ENCODE measurements around the gene DEFB108B.
A peak's percentile ranks its signal among the peaks of the same experiment; 100 is the strongest.
"Not testable (repeated sequence)": the region's sequence is repeated elsewhere in the genome, so short reads cannot be mapped to it uniquely, and the experiment has no call there.

DEFB108B gene

GRCh38 chr11:71821539-71821938, 11.5 kb upstream of the DEFB108B start:
- not testable (repeated sequence) for DNase-seq

- not testable (repeated sequence) for DNase-seq
Measured at GRCh38 chr11:71829247-71829646, 3.8 kb upstream of the DEFB108B start.

GRCh38 chr11:71829686-71830085, 3.3 kb upstream of the DEFB108B start:
- DNase-seq, result not testable (repeated sequence)

- not testable (repeated sequence) for DNase-seq
Measured at GRCh38 chr11:71842720-71843119, 9.7 kb downstream of the DEFB108B start.

DNA sequence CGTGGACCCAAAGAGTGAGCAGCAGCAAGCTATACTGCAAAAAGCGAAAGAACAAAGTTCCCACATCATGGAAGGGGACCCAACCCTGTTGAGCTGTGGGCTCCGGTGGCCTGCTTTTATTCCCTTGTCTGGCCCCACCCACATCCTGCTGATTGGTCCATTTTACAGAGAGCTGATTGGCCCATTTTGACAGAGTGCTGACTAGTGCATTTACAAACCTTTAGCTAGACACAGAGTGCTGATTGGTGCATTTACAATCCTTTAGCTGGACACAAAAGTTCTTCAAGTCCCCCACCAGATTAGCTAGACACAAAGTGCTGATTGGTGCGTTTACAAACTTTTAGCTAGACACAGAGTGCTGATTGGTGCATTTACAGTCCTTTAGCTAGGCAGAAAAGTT, 10.4 kb downstream of the DEFB108B start:
- DNase-seq, result not testable (repeated sequence)

DNA sequence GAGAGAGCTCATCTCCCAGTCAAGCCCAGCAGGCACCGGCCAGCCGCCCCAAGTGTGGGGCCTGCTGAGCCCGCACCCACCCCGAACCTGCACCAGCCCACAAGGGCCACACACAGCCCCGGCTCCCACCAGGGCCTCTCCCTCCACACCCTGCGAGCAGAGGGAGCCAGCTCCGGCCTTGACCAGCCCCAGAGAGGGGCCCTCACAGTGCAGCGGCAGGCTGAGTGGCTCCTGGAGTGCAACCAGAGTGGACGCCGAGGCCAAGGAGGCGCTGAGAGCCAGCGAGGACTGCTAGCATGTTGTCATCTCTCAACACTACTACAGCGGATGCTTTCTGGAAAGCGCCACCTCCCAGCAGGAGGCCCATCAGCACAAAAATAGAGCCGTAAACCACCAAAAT, 10.9 kb downstream of the DEFB108B start:
- DNase-seq, result no peak

DNA sequence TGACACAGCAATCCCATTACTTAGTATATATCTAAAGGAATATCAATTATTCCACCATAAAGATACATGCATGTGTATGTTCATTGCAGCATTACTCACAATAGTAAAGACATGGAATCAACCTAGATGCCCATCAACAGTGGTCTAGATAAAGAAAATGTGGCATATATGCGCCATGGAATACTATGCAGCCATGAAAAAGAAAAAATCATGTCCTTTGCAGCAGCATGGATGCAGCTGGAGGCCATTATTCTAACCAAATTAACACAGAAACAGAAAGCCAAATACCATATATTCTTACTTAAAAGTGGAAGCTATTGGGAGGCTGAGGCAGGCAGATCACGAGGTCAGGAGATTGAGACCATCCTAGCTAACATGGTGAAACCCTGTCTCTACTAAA, 20.9 kb downstream of the DEFB108B start:
- not testable (repeated sequence) for DNase-seq

- not testable (repeated sequence) for DNase-seq
Measured at GRCh38 chr11:71855880-71856279, 22.9 kb downstream of the DEFB108B start.

GRCh38 chr11:71860835-71861234, 27.8 kb downstream of the DEFB108B start:
- not testable (repeated sequence) for DNase-seq

DNA sequence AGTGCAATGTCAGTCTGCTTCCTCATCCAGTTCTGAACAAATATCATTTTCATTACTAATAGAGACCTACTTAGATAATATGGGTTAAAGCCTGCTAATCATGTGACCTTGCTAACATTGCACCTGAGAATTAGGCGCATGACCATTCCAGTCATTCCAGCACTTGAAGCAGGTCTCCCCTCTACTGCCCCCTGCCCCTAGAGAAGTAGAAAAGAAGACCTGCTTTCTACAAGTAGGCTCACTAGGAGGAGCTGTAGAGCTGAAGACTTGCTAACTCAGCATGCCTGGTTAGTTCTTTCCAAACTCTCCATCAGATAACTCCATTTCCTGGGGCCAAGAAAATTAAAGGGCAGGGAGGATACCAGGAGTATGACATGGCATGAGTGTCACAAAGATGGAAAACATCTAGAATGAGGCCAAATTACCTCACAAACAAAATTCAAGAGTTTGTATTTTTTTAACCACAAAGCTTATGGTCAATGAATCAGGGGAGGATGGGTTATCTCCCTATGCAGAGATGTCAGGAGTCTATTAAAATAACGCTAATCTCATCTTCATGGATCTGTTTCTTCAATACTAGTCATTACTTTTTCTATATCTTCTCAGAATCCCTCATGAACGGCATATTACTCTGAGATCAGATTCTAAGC, 31.1 kb downstream of the DEFB108B start:
- peak; percentile 45 for DNase-seq

DNA sequence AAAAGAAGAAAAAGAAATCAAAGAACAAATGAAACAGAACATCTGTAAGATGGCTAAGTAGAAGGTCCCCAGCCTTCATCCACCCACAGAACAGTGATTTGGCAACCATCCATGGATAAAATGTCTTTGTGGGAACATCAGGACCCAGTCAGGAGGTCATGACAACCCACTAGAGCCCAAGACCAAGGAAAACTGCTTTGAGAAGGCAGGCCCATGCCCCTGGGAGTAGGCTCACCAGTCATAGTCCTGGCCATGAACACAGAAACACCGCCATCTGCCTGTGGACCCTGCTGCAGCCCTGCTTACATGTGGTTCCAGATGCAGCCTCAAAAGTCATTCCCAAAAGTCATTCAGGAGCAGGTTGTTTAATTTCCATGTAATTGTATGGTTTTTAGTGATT, 34.2 kb downstream of the DEFB108B start:
- not testable (repeated sequence) for DNase-seq

GRCh38 chr11:71869931-71870330, 36.9 kb downstream of the DEFB108B start:
- DNase-seq, result not testable (repeated sequence)

- DNase-seq, result not testable (repeated sequence)
Measured at GRCh38 chr11:71870661-71871060, 37.7 kb downstream of the DEFB108B start.

DNA sequence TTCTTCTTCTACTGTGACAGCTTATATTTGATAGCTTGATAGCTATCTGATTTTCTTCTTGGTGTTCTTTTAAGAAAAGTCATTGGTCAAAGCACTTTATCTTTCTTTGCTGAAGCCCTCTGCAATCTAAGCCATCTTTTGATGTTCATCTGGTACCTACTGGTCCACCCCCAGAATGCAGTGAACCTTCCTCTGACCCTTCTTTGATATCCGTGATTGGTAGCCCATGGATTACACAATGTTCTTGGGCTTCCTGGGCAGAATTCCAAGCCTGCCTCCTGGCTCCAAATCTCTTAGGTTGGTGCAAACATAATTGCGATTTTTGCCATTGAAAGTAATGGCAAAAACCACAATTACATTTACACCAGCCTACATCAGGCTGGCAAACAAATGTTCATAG, 43.3 kb downstream of the DEFB108B start:
- DNase-seq, result not testable (repeated sequence)

GRCh38 chr11:71878059-71878458, 45.1 kb downstream of the DEFB108B start, which contains the start of gene DEFB131B:
Gene DEFB131B, plus strand, starts transcription at chr11:71878453. Its CDS starts 0 bp downstream, at chr11:71878453.
- not testable (repeated sequence) for DNase-seq

DNA sequence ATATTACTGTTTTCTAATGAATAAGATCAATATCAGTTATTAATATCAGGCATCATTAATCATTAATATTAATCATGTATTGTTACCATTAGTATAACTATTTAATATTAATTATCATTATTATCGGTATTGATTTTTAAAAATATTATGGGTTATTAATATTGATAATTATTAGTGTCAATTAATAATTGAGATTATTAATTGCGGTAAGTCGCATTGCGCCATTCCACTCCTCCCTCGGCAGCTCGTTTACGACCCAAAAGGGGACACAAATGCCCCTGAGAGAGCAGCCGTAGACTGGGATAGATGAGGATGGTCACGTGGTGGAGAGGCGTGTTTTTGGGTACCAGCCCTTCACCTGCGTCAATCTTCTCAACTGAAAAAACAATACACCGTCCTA, 52.8 kb downstream of the DEFB108B start:
- DNase-seq, result not testable (repeated sequence)

Measured in NCI-H1436 (cell line).